ENCODE results near the gene BHLHA15. TPM values are rescaled to one million over a fixed set of nuclear protein-coding genes. Genes with fewer than 3 reads are reported as not detected.

BHLHA15 gene
- total and polyA plus RNA-seq, 2 of the 8 experiments (the other 6 are each of a cell fraction or from before 2014, with no cell fraction given): 1.1 to 2.7 TPM

DNA sequence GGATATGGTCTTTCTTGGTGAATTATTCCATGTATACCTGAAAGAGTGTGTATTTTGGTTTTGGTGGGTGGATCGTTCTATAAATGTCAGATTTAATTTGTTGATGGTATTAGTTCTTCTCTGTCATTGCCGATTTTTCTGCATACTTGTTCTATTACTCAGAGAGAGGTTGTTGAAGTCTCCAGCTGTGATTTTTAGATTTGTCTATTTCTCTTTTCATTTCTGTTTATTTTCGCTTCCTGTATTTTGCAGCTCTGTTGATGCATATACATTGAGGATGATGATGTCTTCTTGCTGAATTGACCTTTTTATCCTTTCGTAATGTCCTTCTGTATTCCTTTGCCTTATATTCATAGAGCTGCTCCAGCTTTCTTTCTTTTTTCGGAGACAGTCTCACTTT is 12.1 kb upstream of the BHLHA15 start:
- Histone ChIP-seq H3K23ac (ENCODE audit: insufficient read length) (no peak overlapping the region), H2BK20ac (ENCODE audit: low read length) (no peak overlapping the region), H2AK5ac (ENCODE audit: low read depth, low read length) (no peak overlapping the region), H3K27me3 (replicated peaks in 1 of 4; ENCODE audit: control insufficient read depth in 3 of 4, extremely low read depth in 1 of 4, insufficient read depth in 3 of 4, low read length in 3 of 4) (no peaks in the 10 kb centered on the region), H4K91ac (replicated peaks; ENCODE audit: insufficient read length, low read length) (no peak overlapping the region), H3K9me3 (ENCODE audit: insufficient read depth in 2 of 2, low read depth in 1 of 2, low read length in 1 of 2) (no peaks in the 10 kb centered on the region), H3K14ac (ENCODE audit: insufficient read length) (no peak overlapping the region), H3K79me1 (ENCODE audit: low read depth, low read length) (peaks cover 2% of the 10 kb centered on the region), H4K5ac (ENCODE audit: insufficient read length, low read depth, low read length) (no peak overlapping the region), H3K27ac (ENCODE audit: low read depth, low read length) (no peak overlapping the region), H3K4me2 (ENCODE audit: insufficient read depth in 1 of 2, low read depth in 2 of 2, low read length in 2 of 2) (no peak overlapping the region), H3K18ac (ENCODE audit: extremely low read depth, low read length) (no peak overlapping the region), H2BK12ac (ENCODE audit: low read depth, low read length) (no peak overlapping the region), H3K56ac (replicated peaks; ENCODE audit: insufficient read length, low read depth, low read length) (no peak overlapping the region), H3K23me2 (ENCODE audit: low read depth, low read length) (no peaks in the 10 kb centered on the region; the same call in 1 of the 2 replicates), H3K79me2 (ENCODE audit: control insufficient read depth in 1 of 2, insufficient read depth in 2 of 2, low read length in 2 of 2) (peaks cover 0 to 14% of the 10 kb centered on the region in 2 experiments; a peak in 3 of 4 replicates), H3K9ac (replicated peaks in 1 of 4; ENCODE audit: extremely low read depth in 1 of 4, low read depth in 3 of 4, low read length in 3 of 4) (no peak overlapping the region), H3K36me3 (ENCODE audit: control insufficient read depth in 2 of 4, insufficient read depth in 4 of 4, low read length in 3 of 4) (peaks cover 3 to 12% (median 6%) of the 10 kb centered on the region in 4 experiments; a peak in 7 of 8 replicates), H4K8ac (ENCODE audit: extremely low read depth, insufficient read depth, low read length) (no peak overlapping the region), H2BK120ac (replicated peaks; ENCODE audit: low read depth, low read length) (no peak overlapping the region), H2AFZ (ENCODE audit: low read length) (no peak overlapping the region), H3K4me3 (ENCODE audit: extremely low read depth in 1 of 4, insufficient read depth in 2 of 4, low read depth in 3 of 4, low read length in 4 of 4) (no peak overlapping the region), H3K4ac (replicated peaks; ENCODE audit: insufficient read length, low read depth, low read length) (no peak overlapping the region), H2BK5ac (ENCODE audit: low read depth, low read length) (no peak overlapping the region), H2BK15ac (ENCODE audit: low read length) (no peak overlapping the region), H4K20me1 (replicated peaks in 1 of 2; ENCODE audit: control insufficient read depth in 1 of 2, insufficient read depth in 2 of 2, low read length in 2 of 2) (peaks cover 2 to 14% of the 10 kb centered on the region in 2 experiments), H3K4me1 (replicated peaks in 1 of 4; ENCODE audit: control insufficient read depth in 3 of 4, insufficient read depth in 4 of 4, low read length in 3 of 4) (no peaks in the 10 kb centered on the region)
- FAIRE-seq (no peak), DNase-seq (ENCODE audit: low read depth in 1 of 2, low spot score in 2 of 2) (no peak)
- ChIA-PET POLR2A (ENCODE audit: partially characterized antibody) (no interaction called here), CTCF (ENCODE audit: partially characterized antibody) (no interaction called here)
- no peak for TF ChIP-seq KDM1A (IDR thresholded peaks at IDR 0.05; ENCODE audit: borderline replicate concordance, low read length)
- 87% methylated on average over 5 of the region's 5 CpGs; no CpG with 5 or more reads in 1 of the 2 experiments for WGBS, 2 experiments (ENCODE audit: extremely low coverage in 1 of 2, insufficient coverage in 1 of 2, insufficient read length in 1 of 2, insufficient replicate concordance in 2 of 2, low coverage in 1 of 2, low lambda C conversion rate in 2 of 2, missing lambda C conversion rate in 1 of 2)

All from H1 (cell line).